GM12801 (cell line): ENCODE measurements around the gene PLCB4.

Experiments
- CTCF ChIP-seq: IDR thresholded peaks from one replicate; pipeline ENCODE4 v1.5.1; 2011; ENCODE audit warnings: control low read depth; ENCODE audit not compliant: insufficient read length; ENCODE audit errors: extremely low read depth

Gene PLCB4

DNA sequence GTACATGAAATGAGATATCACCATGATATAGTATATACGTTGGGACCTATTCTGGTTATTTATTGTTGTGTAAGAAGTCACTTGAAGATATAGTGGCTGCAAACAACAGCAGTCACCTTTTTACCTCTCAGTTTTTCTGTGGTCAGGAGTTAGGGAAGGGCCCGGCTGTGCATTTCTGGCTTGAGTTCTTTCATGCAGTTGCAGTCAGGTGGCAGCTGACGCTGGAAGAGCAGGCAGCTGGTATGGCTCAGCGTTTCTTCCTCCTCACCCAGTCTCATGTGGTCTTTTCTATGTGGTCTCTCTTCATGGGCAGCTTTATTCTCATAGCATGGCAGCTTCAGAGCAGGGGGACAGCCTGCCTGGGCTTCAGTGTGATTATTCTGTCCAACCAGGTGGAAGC is 154.4 kb downstream of the PLCB4 start:
- no peak for TF ChIP-seq CTCF

GRCh38 chr20:9225879-9226278 is 157.0 kb downstream of the PLCB4 start:
- TF ChIP-seq CTCF, result no peak

DNA sequence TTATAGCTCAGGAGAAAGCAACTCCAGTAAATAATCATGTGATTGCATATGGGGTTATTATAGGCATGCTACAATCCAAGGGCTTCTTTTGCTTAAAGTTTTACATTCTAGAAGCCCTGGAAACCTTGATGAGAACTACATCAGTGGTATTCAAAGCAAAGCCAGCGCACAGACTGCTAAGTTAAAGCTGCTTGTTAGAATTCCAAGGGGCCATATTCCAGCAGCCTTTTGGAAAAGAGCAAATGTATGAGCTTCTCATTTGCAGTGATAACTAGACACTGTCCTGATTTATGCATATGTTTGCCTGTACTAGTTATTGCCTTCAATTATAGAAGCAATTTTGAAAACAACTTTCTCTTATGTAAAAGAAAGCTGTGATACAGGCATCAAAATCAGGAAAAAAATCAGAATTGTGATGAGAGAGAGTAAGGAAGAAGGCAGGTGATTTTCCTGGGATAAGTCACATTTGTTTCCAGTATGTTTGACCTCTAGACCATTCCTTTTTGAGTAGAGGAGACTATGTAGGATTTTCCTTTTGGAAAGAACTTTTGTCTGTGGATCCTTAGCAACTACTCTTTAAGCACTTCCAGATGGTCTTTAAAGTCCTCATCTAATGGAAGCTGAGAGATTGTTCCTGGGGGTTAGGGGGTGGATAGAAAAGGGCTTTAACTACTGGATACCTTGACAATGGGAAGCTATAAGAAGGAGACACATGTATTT is 159.2 kb downstream of the PLCB4 start:
- no peak for TF ChIP-seq CTCF

DNA sequence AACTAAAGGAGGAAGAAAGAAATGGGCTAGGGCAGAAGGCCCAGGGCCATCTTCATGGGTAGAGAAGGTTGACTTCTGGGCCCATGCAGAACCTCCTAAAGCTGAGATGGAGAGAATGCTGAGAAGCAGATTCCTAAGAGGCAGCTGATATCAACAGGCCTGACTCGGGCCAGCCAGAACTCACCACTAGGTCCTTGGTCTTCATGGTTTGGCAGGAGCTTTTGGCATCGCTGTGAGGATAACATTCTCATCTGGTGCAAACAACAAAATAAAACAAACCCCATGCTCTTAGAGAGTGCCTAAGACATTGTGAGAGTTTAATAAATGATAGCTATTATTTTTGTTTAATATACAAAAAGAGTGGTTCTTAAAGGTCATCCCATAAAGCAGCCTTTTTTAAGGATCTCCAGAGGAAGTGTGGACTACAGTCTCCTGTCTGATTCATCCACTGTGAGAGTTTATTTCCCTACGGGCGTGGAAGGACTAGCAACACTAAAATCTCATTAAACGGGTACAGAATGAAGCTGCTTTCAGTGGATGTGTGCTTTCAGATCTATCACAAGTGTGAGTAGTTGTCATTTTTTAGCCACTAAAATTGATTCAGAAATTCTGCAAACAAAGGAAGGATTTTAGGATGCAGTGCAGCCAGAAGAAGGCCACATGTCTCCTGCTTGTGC is 160.0 kb downstream of the PLCB4 start:
- TF ChIP-seq CTCF, result no peak

GRCh38 chr20:9230406-9230805 is 161.5 kb downstream of the PLCB4 start:
- no peak for TF ChIP-seq CTCF

DNA sequence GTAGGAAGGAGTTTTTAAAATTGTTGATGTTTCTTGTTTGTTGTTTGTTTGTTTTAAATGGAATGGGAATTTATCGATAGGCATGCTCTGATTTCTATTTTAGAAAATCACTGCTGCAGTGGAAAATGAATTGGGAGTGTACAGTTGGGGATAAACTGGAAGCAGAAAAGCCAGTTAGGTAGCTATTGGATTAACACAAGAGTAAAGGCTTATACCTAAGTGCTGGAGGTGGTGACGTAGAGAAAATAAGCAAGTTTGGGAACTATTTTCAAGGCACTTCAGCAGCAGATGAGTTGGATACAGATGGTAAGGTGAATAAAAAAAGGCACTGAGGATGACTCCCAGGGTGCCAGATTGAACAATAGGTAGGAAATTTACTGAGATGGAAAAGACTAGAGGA is 164.9 kb downstream of the PLCB4 start:
- no peak for TF ChIP-seq CTCF

DNA sequence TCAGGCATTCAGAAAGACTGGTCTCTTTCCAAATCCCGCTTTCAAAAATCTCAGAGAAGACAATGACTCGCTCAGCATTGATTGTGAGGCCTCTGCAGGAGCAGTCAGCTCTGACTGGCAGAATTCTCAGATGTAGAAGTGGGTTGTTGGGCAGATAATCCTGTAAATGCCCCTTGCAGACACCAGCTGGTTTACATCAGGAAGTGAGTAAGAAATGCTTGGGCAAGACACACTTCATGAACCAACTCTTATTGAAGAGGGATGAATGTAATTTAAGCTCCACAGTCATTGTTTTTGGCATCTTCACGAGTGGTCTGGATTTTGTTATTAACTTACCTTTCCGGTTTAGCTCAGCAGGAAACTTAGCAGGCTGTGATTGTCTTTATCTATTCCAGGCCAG is 166.6 kb downstream of the PLCB4 start:
- TF ChIP-seq CTCF, result no peak
